CD14-positive monocyte (primary cell): ENCODE results near the gene ARHGAP10. TPM values are rescaled to one million over a fixed set of nuclear protein-coding genes. Genes with fewer than 3 reads are reported as not detected.
A peak's percentile ranks its signal among the peaks of the same experiment; 100 is the strongest.

ENCODE experiments used
- DNase-seq, 3 donors: peaks; one replicate each; pipeline ENCODE4 v3.0.0-alpha.2; 2011 to 2022
- H2AFZ ChIP-seq: 2 replicates; pipeline ENCODE4 v1.6.0; 2012; ENCODE audit warnings: mild to moderate bottlenecking, low read depth, low read length, inconsistent platforms; ENCODE audit not compliant: insufficient read depth, poor library complexity, severe bottlenecking
- H3K27ac ChIP-seq, 2 donors: 1 replicate in 1 of 2; 2 replicates in 1 of 2; pipeline ENCODE4 v1.5.1; 2012 to 2013; ENCODE audit warnings: low read length in 2 of 2, control low read depth in 1 of 2, inconsistent platforms in 1 of 2, low read depth in 1 of 2, mild to moderate bottlenecking in 1 of 2
- H3K27me3 ChIP-seq, 2 donors: one replicate each; pipeline versions ENCODE4 v1.6.0 to v1.6.1; 2011 to 2013; ENCODE audit warnings: low read length in 2 of 2; ENCODE audit not compliant: control insufficient read depth in 2 of 2, insufficient read depth in 2 of 2
- H3K36me3 ChIP-seq, 2 donors: replicated peaks in 1 of 2; 1 replicate in 1 of 2; 2 replicates in 1 of 2; pipeline versions ENCODE4 v1.5.1 to v1.6.1; 2012 to 2013; ENCODE audit warnings: low read length in 2 of 2, control low read depth in 1 of 2, inconsistent platforms in 1 of 2, mild to moderate bottlenecking in 1 of 2; ENCODE audit not compliant: insufficient read depth in 2 of 2, control insufficient read depth in 1 of 2
- H3K4me1 ChIP-seq, 2 donors: 1 replicate in 1 of 2; 2 replicates in 1 of 2; pipeline versions ENCODE4 v1.5.1 to v1.6.1; 2012 to 2013; ENCODE audit warnings: low read length in 2 of 2, control low read depth in 1 of 2, inconsistent platforms in 1 of 2, mild to moderate bottlenecking in 1 of 2, moderate library complexity in 1 of 2; ENCODE audit not compliant: insufficient read depth in 2 of 2, control insufficient read depth in 1 of 2
- H3K4me2 ChIP-seq: replicated peaks from 2 replicates; pipeline ENCODE3; 2012; ENCODE audit warnings: low read length, moderate library complexity, mild to moderate bottlenecking; ENCODE audit not compliant: poor library complexity, severe bottlenecking; ENCODE audit errors: extremely low read depth
- H3K4me3 ChIP-seq, 3 experiments: fragments of 200-600 bp in 1 of 3; sonication (generic) in 1 of 3; replicated peaks in 1 of 3; 1 replicate in 2 of 3; 2 replicates in 1 of 3; pipeline ENCODE4 v1.5.1; 2011 to 2013; ENCODE audit warnings: low read length in 3 of 3, mild to moderate bottlenecking in 3 of 3, control low read depth in 2 of 3, low read depth in 2 of 3, inconsistent platforms in 1 of 3, moderate library complexity in 1 of 3
- H3K79me2 ChIP-seq: 2 replicates; pipeline ENCODE4 v1.6.0; 2012; ENCODE audit warnings: mild to moderate bottlenecking, control low read depth, inconsistent platforms, low read length, moderate library complexity; ENCODE audit not compliant: insufficient read depth
- H3K9ac ChIP-seq: 2 replicates; pipeline ENCODE4 v1.6.0; 2017; ENCODE audit warnings: low read length, mild to moderate bottlenecking; ENCODE audit not compliant: insufficient read depth, poor library complexity, severe bottlenecking
- H3K9me3 ChIP-seq, 2 donors: replicated peaks in 1 of 2; 1 replicate in 1 of 2; 2 replicates in 1 of 2; pipeline versions ENCODE4 v1.5.1 to v1.6.1; 2012 to 2013; ENCODE audit warnings: low read length in 2 of 2, control low read depth in 1 of 2; ENCODE audit not compliant: control insufficient read depth in 1 of 2, insufficient read depth in 1 of 2
- H4K20me1 ChIP-seq: 2 replicates; pipeline ENCODE4 v1.6.0; 2012; ENCODE audit warnings: mild to moderate bottlenecking, low read length, control low read depth, moderate library complexity; ENCODE audit not compliant: insufficient read depth
- H3K27ac Mint-ChIP-seq, 7 donors: one replicate each; pipeline ENCODE4 v1.8.0; 2020; ENCODE audit warnings: mild to moderate bottlenecking in 7 of 7, mixed read lengths in 7 of 7, moderate library complexity in 6 of 7, inconsistent platforms in 2 of 7
- H3K27me3 Mint-ChIP-seq, 3 donors: one replicate each; pipeline ENCODE4 v1.8.0; 2021 to 2022; ENCODE audit warnings: low read depth in 3 of 3, mild to moderate bottlenecking in 3 of 3, mixed read lengths in 3 of 3, moderate library complexity in 3 of 3, inconsistent platforms in 1 of 3
- H3K36me3 Mint-ChIP-seq, 2 donors: one replicate each; pipeline ENCODE4 v1.8.0; 2020; ENCODE audit warnings: mixed read lengths in 2 of 2, inconsistent platforms in 1 of 2, mild to moderate bottlenecking in 1 of 2
- H3K4me1 Mint-ChIP-seq: one replicate; pipeline ENCODE4 v1.8.0; 2020; ENCODE audit warnings: mild to moderate bottlenecking, mixed read lengths
- H3K4me3 Mint-ChIP-seq, 2 donors: one replicate each; pipeline ENCODE4 v1.8.0; 2020; ENCODE audit warnings: mild to moderate bottlenecking in 2 of 2, mixed read lengths in 2 of 2, moderate library complexity in 1 of 2
- H3K9me3 Mint-ChIP-seq, 7 donors: one replicate each; pipeline ENCODE4 v1.8.0; 2020 to 2022; ENCODE audit warnings: mixed read lengths in 7 of 7, mild to moderate bottlenecking in 6 of 7, moderate library complexity in 6 of 7, inconsistent platforms in 2 of 7
- CTCF ChIP-seq: fragments of 200-600 bp; IDR thresholded peaks from one replicate; pipeline ENCODE4 v1.8.0; 2022; ENCODE audit warnings: antibody characterized with exemption, mild to moderate bottlenecking
- WGBS: methylation state at CpG from one replicate; pipeline ENCODE4 v1.1.5; 2013; ENCODE audit warnings: missing lambda C conversion rate; ENCODE audit not compliant: insufficient coverage; 5-methylcytosine and 5-hydroxymethylcytosine counted together
- intact Hi-C, 2 donors: fragments of 100-400 bp; cut with micrococcal nuclease; formaldehyde crosslinking; loops; one replicate each; pipeline versions ENCODE4 v1.15.0 to v1.15.1; 2023
- polyA plus RNA-seq, 3 donors: library from polyadenylated mRNA; depleted of rRNA in 1 of 3; unstranded in 2 of 3; stranded (reverse) in 1 of 3; fragments of 300-500 nt in 2 of 3; fragments of >200 nt in 1 of 3; fragmentation: Illumina TruSeq in 2 of 3; gene quantifications; 1 replicate in 2 of 3; 2 replicates in 1 of 3; pipeline ENCODE4 v1.2.3, GENCODE V29; 2012 to 2021

ARHGAP10 gene
- polyA plus RNA-seq, 3 donors: 1.7 to 4.3 (median 3.0) TPM

- Histone ChIP-seq H3K27ac (no peak overlapping the region), H3K79me2 (no peaks in the 10 kb centered on the region), H3K36me3 (peaks cover 0 to 2% of the 10 kb centered on the region in 2 donors), H3K27me3 (no peaks in the 10 kb centered on the region), H3K4me2 (no peak overlapping the region), H3K9ac (no peak overlapping the region), H4K20me1 (no peaks in the 10 kb centered on the region), H3K4me3 (no peak overlapping the region), H3K4me1 (no peaks in the 10 kb centered on the region), H3K9me3 (no peaks in the 10 kb centered on the region), H2AFZ (no peak overlapping the region)
- TF ChIP-seq CTCF: no peak
- H3K36me3 Mint-ChIP-seq: peaks cover 24 to 40% of the 10 kb centered on the region in 2 donors
- intact Hi-C loops: no loop called here
- peaks cover 0 to 2% (median 0%) of the 10 kb centered on the region in 3 donors for H3K27me3 Mint-ChIP-seq
- H3K4me3 Mint-ChIP-seq: no peak overlapping the region
- WGBS: 100% methylated on average over 1 of the region's 5 CpGs
- no peak overlapping the region for H3K27ac Mint-ChIP-seq
- peaks cover 0 to 2% (median 0%) of the 10 kb centered on the region in 7 donors for H3K9me3 Mint-ChIP-seq
- no peak for DNase-seq
- peaks cover 4% of the 10 kb centered on the region for H3K4me1 Mint-ChIP-seq
Measured at GRCh38 chr4:147968641-147969040, 236.8 kb downstream of the ARHGAP10 start.

GRCh38 chr4:147969573-147970385 lies 237.9 kb downstream of the ARHGAP10 start:
- Histone ChIP-seq H3K27me3 (no peaks in the 10 kb centered on the region), H3K27ac (peak overlapping the region in 1 of 2 donors; percentile 22), H3K4me1 (no peaks in the 10 kb centered on the region), H3K36me3 (peaks cover 0 to 2% of the 10 kb centered on the region in 2 donors), H3K79me2 (no peaks in the 10 kb centered on the region), H3K4me2 (no peak overlapping the region), H3K4me3 (no peak overlapping the region), H4K20me1 (no peaks in the 10 kb centered on the region), H2AFZ (no peak overlapping the region), H3K9ac (no peak overlapping the region), H3K9me3 (no peaks in the 10 kb centered on the region)
- Mint-ChIP-seq H3K4me3 (no peak overlapping the region), H3K27me3 (no peaks in the 10 kb centered on the region), H3K9me3 (peaks cover 0 to 2% (median 0%) of the 10 kb centered on the region in 7 donors), H3K27ac (peak overlapping the region in 3 of 7 donors; percentile 14 to 47 (median 15)), H3K36me3 (peaks cover 23 to 35% of the 10 kb centered on the region in 2 donors), H3K4me1 (peaks cover 4% of the 10 kb centered on the region)
- no peak for TF ChIP-seq CTCF
- DNase-seq: no peak
- WGBS: 43% methylated on average over 8 of the region's 11 CpGs
- intact Hi-C loops: no loop called here
